ENCODE results near the gene NANS. TPM values are rescaled to one million over a fixed set of nuclear protein-coding genes. Genes with fewer than 3 reads are reported as not detected.

Gene NANS
- total and polyA plus RNA-seq, 2 of the 8 experiments (the other 6 are each of a cell fraction or from before 2014, with no cell fraction given) = 56.5 to 67.3 TPM

DNA sequence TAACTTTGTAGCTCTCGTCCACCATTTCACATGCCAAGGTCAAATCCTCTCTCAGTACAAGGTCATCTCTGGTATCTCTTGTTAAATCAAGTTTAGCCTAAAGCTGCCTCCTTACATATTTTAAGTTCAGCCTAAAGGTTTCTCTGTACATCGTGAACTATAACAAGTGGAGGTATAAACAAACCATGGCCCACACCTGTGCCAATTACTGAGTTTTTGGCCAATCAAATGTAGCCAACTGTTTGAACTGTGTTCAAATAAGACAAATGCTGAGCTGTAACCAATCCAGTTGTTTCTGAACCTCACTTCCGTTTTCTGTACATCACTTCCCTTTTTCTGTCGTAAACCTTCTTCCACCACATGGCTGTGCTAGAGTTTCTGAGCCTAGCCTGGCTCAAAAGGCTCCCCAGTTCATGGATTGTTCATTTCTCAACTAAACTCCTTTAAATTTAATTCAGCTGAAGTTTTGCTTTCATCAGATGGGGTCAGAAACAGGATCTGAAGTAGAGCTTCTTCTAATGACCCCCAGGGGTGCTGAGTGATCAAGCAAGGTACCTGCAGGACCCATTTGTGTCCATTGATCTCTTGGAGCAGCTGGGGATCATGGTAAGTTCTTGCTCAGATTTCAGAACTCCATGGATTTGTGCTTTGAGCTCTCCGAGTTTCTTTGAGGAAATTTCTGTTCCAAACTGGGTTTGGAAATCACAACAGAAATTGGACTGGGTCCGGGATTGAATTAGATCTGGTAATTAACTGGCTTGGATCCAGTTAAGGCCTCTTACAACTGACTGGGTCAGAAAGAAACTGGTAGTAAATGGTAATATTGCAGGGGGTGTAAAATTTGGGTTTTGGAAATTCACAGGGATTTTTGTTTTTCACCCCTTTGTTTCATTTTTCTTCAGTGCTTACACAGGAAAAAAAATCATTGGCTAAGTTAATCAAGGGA lies 11.0 kb upstream of the NANS start (continued):
- TF ChIP-seq, protein P1, sequence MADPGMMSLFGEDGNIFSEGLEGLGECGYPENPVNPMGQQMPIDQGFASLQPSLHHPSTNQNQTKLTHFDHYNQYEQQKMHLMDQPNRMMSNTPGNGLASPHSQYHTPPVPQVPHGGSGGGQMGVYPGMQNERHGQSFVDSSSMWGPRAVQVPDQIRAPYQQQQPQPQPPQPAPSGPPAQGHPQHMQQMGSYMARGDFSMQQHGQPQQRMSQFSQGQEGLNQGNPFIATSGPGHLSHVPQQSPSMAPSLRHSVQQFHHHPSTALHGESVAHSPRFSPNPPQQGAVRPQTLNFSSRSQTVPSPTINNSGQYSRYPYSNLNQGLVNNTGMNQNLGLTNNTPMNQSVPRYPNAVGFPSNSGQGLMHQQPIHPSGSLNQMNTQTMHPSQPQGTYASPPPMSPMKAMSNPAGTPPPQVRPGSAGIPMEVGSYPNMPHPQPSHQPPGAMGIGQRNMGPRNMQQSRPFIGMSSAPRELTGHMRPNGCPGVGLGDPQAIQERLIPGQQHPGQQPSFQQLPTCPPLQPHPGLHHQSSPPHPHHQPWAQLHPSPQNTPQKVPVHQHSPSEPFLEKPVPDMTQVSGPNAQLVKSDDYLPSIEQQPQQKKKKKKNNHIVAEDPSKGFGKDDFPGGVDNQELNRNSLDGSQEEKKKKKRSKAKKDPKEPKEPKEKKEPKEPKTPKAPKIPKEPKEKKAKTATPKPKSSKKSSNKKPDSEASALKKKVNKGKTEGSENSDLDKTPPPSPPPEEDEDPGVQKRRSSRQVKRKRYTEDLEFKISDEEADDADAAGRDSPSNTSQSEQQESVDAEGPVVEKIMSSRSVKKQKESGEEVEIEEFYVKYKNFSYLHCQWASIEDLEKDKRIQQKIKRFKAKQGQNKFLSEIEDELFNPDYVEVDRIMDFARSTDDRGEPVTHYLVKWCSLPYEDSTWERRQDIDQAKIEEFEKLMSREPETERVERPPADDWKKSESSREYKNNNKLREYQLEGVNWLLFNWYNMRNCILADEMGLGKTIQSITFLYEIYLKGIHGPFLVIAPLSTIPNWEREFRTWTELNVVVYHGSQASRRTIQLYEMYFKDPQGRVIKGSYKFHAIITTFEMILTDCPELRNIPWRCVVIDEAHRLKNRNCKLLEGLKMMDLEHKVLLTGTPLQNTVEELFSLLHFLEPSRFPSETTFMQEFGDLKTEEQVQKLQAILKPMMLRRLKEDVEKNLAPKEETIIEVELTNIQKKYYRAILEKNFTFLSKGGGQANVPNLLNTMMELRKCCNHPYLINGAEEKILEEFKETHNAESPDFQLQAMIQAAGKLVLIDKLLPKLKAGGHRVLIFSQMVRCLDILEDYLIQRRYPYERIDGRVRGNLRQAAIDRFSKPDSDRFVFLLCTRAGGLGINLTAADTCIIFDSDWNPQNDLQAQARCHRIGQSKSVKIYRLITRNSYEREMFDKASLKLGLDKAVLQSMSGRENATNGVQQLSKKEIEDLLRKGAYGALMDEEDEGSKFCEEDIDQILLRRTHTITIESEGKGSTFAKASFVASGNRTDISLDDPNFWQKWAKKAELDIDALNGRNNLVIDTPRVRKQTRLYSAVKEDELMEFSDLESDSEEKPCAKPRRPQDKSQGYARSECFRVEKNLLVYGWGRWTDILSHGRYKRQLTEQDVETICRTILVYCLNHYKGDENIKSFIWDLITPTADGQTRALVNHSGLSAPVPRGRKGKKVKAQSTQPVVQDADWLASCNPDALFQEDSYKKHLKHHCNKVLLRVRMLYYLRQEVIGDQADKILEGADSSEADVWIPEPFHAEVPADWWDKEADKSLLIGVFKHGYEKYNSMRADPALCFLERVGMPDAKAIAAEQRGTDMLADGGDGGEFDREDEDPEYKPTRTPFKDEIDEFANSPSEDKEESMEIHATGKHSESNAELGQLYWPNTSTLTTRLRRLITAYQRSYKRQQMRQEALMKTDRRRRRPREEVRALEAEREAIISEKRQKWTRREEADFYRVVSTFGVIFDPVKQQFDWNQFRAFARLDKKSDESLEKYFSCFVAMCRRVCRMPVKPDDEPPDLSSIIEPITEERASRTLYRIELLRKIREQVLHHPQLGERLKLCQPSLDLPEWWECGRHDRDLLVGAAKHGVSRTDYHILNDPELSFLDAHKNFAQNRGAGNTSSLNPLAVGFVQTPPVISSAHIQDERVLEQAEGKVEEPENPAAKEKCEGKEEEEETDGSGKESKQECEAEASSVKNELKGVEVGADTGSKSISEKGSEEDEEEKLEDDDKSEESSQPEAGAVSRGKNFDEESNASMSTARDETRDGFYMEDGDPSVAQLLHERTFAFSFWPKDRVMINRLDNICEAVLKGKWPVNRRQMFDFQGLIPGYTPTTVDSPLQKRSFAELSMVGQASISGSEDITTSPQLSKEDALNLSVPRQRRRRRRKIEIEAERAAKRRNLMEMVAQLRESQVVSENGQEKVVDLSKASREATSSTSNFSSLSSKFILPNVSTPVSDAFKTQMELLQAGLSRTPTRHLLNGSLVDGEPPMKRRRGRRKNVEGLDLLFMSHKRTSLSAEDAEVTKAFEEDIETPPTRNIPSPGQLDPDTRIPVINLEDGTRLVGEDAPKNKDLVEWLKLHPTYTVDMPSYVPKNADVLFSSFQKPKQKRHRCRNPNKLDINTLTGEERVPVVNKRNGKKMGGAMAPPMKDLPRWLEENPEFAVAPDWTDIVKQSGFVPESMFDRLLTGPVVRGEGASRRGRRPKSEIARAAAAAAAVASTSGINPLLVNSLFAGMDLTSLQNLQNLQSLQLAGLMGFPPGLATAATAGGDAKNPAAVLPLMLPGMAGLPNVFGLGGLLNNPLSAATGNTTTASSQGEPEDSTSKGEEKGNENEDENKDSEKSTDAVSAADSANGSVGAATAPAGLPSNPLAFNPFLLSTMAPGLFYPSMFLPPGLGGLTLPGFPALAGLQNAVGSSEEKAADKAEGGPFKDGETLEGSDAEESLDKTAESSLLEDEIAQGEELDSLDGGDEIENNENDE (IDR thresholded peaks at IDR 0.05; ENCODE audit: insufficient replicate concordance, low read length) = no peak
- TF ChIP-seq, protein P2, sequence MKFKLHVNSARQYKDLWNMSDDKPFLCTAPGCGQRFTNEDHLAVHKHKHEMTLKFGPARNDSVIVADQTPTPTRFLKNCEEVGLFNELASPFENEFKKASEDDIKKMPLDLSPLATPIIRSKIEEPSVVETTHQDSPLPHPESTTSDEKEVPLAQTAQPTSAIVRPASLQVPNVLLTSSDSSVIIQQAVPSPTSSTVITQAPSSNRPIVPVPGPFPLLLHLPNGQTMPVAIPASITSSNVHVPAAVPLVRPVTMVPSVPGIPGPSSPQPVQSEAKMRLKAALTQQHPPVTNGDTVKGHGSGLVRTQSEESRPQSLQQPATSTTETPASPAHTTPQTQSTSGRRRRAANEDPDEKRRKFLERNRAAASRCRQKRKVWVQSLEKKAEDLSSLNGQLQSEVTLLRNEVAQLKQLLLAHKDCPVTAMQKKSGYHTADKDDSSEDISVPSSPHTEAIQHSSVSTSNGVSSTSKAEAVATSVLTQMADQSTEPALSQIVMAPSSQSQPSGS (IDR thresholded peaks at IDR 0.05; ENCODE audit: low read length) = no peak
- no peak for TF ChIP-seq SUZ12 (IDR thresholded peaks at IDR 0.05; ENCODE audit: low read length)
- TF ChIP-seq GABPA (IDR thresholded peaks at IDR 0.05; ENCODE audit: borderline replicate concordance, insufficient read depth, low read length) = no peak
- TF ChIP-seq, protein P3, sequence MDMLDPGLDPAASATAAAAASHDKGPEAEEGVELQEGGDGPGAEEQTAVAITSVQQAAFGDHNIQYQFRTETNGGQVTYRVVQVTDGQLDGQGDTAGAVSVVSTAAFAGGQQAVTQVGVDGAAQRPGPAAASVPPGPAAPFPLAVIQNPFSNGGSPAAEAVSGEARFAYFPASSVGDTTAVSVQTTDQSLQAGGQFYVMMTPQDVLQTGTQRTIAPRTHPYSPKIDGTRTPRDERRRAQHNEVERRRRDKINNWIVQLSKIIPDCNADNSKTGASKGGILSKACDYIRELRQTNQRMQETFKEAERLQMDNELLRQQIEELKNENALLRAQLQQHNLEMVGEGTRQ (IDR thresholded peaks at IDR 0.05; ENCODE audit: low read length) = no peak
- TF ChIP-seq CHD2 (IDR thresholded peaks at IDR 0.05; ENCODE audit: low read length) = no peak
